SK-N-SH (cell line): ENCODE measurements around the gene C4A. TPM values are rescaled to one million over a fixed set of nuclear protein-coding genes. Genes with fewer than 3 reads are reported as not detected.
"Not testable (repeated sequence)": the region's sequence is repeated elsewhere in the genome, so short reads cannot be mapped to it uniquely, and the experiment has no call there.

Experiments
- CTCF ChIA-PET: fragments of 300-600, 350-600 bp; formaldehyde crosslinking; extraction: SDS; loops from one replicate; lab custom pipeline; 2021; lab: Yijun Ruan, JAX
- POLR2A ChIA-PET: fragments of 350-600 bp; sonication (Branson Sonifier 250); formaldehyde crosslinking; extraction: SDS; loops from one replicate; lab custom pipeline; 2020; ENCODE audit warnings: antibody characterized with exemption, inconsistent platforms; lab: Yijun Ruan, JAX
- DNase-seq: peaks from one replicate; pipeline ENCODE4 v3.0.0; 2012
- H2AFZ ChIP-seq: fragments of 200-600 bp; sonication (generic); 2 replicates; pipeline ENCODE4 v1.8.1; 2016; ENCODE audit warnings: antibody characterized with exemption, mild to moderate bottlenecking, low read depth
- H3F3A ChIP-seq: fragments of 200-600 bp; sonication (generic); replicated peaks from 2 replicates; pipeline ENCODE3; 2016; ENCODE audit warnings: antibody characterized with exemption, mild to moderate bottlenecking; ENCODE audit not compliant: insufficient read depth
- H3K27ac ChIP-seq, 2 experiments: fragments of 200-500 bp in 1 of 2; fragments of 200-600 bp in 1 of 2; sonication (Bioruptor generic) in 1 of 2; sonication (generic), shearing (Covaris generic) in 1 of 2; 2 replicates each; pipeline versions ENCODE4 v1.5.1 to v1.6.1; 2014 to 2016; ENCODE audit warnings: low read depth in 2 of 2, inconsistent platforms in 1 of 2, low read length in 1 of 2, mild to moderate bottlenecking in 1 of 2, mixed read lengths in 1 of 2
- H3K27me3 ChIP-seq: fragments of 200-600 bp; sonication (generic), shearing (Covaris generic); 2 replicates; pipeline ENCODE4 v1.6.1; 2016; ENCODE audit warnings: mixed run types; ENCODE audit not compliant: insufficient read depth
- H3K36me3 ChIP-seq, 2 experiments: fragments of 200-500 bp in 1 of 2; fragments of 200-600 bp in 1 of 2; sonication (Bioruptor generic) in 1 of 2; sonication (generic) in 1 of 2; replicated peaks in 1 of 2; 2 replicates each; pipeline versions ENCODE3 to v1.5.1; 2014 to 2016; ENCODE audit warnings: low read length in 1 of 2, mild to moderate bottlenecking in 1 of 2; ENCODE audit not compliant: insufficient read depth in 2 of 2, control insufficient read depth in 1 of 2
- H3K4me1 ChIP-seq, 2 experiments: fragments of 200-500 bp in 1 of 2; fragments of 200-600 bp in 1 of 2; sonication (Bioruptor generic) in 1 of 2; sonication (generic), shearing (Covaris generic) in 1 of 2; 2 replicates each; pipeline versions ENCODE4 v1.5.1 to v1.6.1; 2014 to 2016; ENCODE audit warnings: low read depth in 1 of 2, low read length in 1 of 2, mixed run types in 1 of 2; ENCODE audit not compliant: insufficient read depth in 2 of 2, control insufficient read depth in 1 of 2
- H3K4me2 ChIP-seq: fragments of 200-600 bp; sonication (generic), shearing (Covaris generic); 2 replicates; pipeline ENCODE4 v1.6.1; 2017; ENCODE audit warnings: mixed run types
- H3K4me3 ChIP-seq, 2 experiments: fragments of 200-500 bp in 1 of 2; fragments of 200-600 bp in 1 of 2; sonication (Bioruptor generic) in 1 of 2; sonication (generic), shearing (Covaris generic) in 1 of 2; 2 replicates each; pipeline versions ENCODE4 v1.5.1 to v1.8.1; 2014 to 2016; ENCODE audit warnings: low read depth in 2 of 2, inconsistent platforms in 1 of 2, low read length in 1 of 2, mild to moderate bottlenecking in 1 of 2, mixed read lengths in 1 of 2, moderate library complexity in 1 of 2
- H3K79me2 ChIP-seq: fragments of 200-600 bp; sonication (generic); 2 replicates; pipeline ENCODE4 v1.8.1; 2017; ENCODE audit warnings: mild to moderate bottlenecking; ENCODE audit not compliant: insufficient read depth
- H3K9ac ChIP-seq: fragments of 200-600 bp; sonication (generic); 2 replicates; pipeline ENCODE4 v1.6.1; 2017; ENCODE audit warnings: mixed run types
- H3K9me2 ChIP-seq: fragments of 200-600 bp; sonication (generic); 2 replicates; pipeline ENCODE4 v1.6.1; 2017; ENCODE audit warnings: mixed run types
- H3K9me3 ChIP-seq: fragments of 200-600 bp; sonication (generic); 2 replicates; pipeline ENCODE4 v1.6.1; 2017; ENCODE audit warnings: mixed run types, mild to moderate bottlenecking, moderate library complexity
- H4K20me1 ChIP-seq: fragments of 200-600 bp; sonication (generic); 2 replicates; pipeline ENCODE4 v1.6.1; 2017; ENCODE audit warnings: mild to moderate bottlenecking, mixed run types; ENCODE audit not compliant: insufficient read depth
- WGBS: methylation state at CpG from one replicate; pipeline ENCODE4 v1.1.6; 2017; ENCODE audit warnings: low lambda C conversion rate; 5-methylcytosine and 5-hydroxymethylcytosine counted together
- polyA plus RNA-seq, 3 experiments: library from polyadenylated mRNA; depleted of rRNA; stranded (reverse); fragments of >200 nt; gene quantifications; 2 replicates each; pipeline ENCODE4 v1.2.3, GENCODE V29; 2012

Gene C4A
- polyA plus RNA-seq, 1 of the 3 experiments (the other 2 are of a cell fraction), result 11.4 TPM

DNA sequence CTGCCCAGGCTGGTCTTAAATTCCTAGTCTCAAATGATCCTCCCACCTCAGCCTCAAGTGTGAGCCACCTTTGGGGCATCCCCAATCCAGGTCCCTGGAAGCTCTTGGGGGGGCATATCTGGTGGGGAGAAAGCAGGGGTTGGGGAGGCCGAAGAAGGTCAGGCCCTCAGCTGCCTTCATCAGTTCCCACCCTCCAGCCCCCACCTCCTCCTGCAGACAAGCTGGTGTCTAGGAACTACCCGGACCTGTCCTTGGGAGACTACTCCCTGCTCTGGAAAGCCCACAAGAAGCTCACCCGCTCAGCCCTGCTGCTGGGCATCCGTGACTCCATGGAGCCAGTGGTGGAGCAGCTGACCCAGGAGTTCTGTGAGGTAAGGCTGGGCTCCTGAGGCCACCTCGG is 57.0 kb downstream of the C4A start:
- CTCF ChIA-PET, result interaction anchor here (1.4 kb wide), 1 partner anchor 9 kb away, joined by 4 read pairs; no protein-coding TSS in a partner anchor
- H3K27me3 ChIP-seq, H3K27ac ChIP-seq, H3K9ac ChIP-seq, H2AFZ ChIP-seq, H3K79me2 ChIP-seq, H3F3A ChIP-seq, DNase-seq, H3K9me2 ChIP-seq, H4K20me1 ChIP-seq, POLR2A ChIA-PET, H3K36me3 ChIP-seq, H3K4me2 ChIP-seq, H3K4me1 ChIP-seq, H3K9me3 ChIP-seq, H3K4me3 ChIP-seq: not testable (repeated sequence)
- 60% methylated on average over 1 of the region's 5 CpGs for WGBS

DNA sequence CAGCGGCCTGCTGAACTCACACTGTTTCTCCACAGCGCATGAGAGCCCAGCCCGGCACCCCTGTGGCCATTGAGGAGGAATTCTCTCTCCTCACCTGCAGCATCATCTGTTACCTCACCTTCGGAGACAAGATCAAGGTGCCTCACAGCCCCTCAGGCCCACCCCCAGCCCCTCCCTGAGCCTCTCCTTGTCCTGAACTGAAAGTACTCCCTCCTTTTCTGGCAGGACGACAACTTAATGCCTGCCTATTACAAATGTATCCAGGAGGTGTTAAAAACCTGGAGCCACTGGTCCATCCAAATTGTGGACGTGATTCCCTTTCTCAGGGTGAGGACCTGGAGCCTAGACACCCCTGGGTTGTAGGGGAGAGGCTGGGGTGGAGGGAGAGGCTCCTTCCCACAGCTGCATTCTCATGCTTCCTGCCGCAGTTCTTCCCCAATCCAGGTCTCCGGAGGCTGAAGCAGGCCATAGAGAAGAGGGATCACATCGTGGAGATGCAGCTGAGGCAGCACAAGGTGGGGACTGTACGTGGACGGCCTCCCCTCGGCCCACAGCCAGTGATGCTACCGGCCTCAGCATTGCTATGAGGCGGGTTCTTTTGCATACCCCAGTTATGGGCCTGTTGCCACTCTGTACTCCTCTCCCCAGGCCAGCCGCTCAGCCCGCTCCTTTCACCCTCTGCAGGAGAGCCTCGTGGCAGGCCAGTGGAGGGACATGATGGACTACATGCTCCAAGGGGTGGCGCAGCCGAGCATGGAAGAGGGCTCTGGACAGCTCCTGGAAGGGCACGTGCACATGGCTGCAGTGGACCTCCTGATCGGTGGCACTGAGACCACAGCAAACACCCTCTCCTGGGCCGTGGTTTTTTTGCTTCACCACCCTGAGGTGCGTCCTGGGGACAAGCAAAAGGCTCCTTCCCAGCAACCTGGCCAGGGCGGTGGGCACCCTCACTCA is 57.7 kb downstream of the C4A start:
- POLR2A ChIA-PET, H3K9me3 ChIP-seq, H3K4me3 ChIP-seq, H3K79me2 ChIP-seq, H3K36me3 ChIP-seq, H3K9me2 ChIP-seq, H3K27me3 ChIP-seq, DNase-seq, CTCF ChIA-PET, H3K4me2 ChIP-seq, H4K20me1 ChIP-seq, H3F3A ChIP-seq, H3K27ac ChIP-seq, H2AFZ ChIP-seq, H3K9ac ChIP-seq, H3K4me1 ChIP-seq: not testable (repeated sequence)
- 54% methylated on average over 10 of the region's 24 CpGs for WGBS

DNA sequence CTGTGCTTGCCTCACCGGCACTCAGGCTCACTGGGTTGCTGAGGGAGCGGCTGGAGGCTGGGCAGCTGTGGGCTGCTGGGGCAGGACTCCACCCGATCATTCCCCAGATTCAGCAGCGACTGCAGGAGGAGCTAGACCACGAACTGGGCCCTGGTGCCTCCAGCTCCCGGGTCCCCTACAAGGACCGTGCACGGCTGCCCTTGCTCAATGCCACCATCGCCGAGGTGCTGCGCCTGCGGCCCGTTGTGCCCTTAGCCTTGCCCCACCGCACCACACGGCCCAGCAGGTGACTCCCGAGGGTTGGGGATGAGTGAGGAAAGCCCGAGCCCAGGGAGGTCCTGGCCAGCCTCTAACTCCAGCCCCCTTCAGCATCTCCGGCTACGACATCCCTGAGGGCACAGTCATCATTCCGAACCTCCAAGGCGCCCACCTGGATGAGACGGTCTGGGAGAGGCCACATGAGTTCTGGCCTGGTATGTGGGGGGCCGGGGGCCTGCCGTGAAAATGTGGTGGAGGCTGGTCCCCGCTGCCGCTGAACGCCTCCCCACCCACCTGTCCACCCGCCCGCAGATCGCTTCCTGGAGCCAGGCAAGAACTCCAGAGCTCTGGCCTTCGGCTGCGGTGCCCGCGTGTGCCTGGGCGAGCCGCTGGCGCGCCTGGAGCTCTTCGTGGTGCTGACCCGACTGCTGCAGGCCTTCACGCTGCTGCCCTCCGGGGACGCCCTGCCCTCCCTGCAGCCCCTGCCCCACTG is 58.6 kb downstream of the C4A start:
- 23% methylated on average over 5 of the region's 43 CpGs for WGBS
- DNase-seq, H3F3A ChIP-seq, H3K27ac ChIP-seq, H3K4me2 ChIP-seq, H3K36me3 ChIP-seq, H4K20me1 ChIP-seq, POLR2A ChIA-PET, H3K27me3 ChIP-seq, CTCF ChIA-PET, H3K79me2 ChIP-seq, H3K4me3 ChIP-seq, H3K9me2 ChIP-seq, H3K9me3 ChIP-seq, H3K9ac ChIP-seq, H2AFZ ChIP-seq, H3K4me1 ChIP-seq: not testable (repeated sequence)

DNA sequence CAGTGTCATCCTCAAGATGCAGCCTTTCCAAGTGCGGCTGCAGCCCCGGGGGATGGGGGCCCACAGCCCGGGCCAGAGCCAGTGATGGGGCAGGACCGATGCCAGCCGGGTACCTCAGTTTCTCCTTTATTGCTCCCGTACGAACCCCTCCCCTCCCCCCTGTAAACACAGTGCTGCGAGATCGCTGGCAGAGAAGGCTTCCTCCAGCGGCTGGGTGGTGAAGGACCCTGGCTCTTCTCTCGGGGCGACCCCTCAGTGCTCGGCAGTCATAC is 59.1 kb downstream of the C4A start:
- H3K9me2 ChIP-seq, DNase-seq, H3K9ac ChIP-seq, H3K36me3 ChIP-seq, H3K4me1 ChIP-seq, H3K4me3 ChIP-seq, H3K79me2 ChIP-seq, H3F3A ChIP-seq, H2AFZ ChIP-seq, H4K20me1 ChIP-seq, H3K4me2 ChIP-seq, CTCF ChIA-PET, POLR2A ChIA-PET, H3K27ac ChIP-seq, H3K27me3 ChIP-seq, H3K9me3 ChIP-seq: not testable (repeated sequence)
- no CpG with 5 or more reads among the region's 13 CpGs for WGBS

DNA sequence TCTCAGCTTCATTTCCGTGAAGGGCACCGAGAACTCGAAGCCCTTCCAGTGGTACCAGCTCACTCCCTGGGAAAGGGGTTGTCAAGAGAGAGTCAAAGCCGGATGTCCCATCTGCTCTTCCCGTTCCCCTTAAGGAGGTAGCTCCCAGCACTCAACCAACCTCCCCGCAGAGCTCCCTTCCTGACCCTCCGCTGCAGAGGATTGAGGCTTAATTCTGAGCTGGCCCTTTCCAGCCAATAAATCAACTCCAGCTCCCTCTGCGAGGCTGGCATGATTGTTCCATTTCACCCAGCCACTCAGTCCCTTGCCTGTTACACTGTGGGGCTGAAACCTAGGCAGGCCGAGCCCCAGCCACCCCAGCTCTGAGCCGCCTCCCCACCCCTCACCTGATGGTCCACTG is 59.5 kb downstream of the C4A start:
- H3K36me3 ChIP-seq, H3K9ac ChIP-seq, H2AFZ ChIP-seq, H4K20me1 ChIP-seq, POLR2A ChIA-PET, H3K9me2 ChIP-seq, H3K4me3 ChIP-seq, H3K4me2 ChIP-seq, H3K27ac ChIP-seq, H3K9me3 ChIP-seq, H3F3A ChIP-seq, H3K79me2 ChIP-seq, H3K4me1 ChIP-seq, H3K27me3 ChIP-seq, DNase-seq: not testable (repeated sequence)
- 61% methylated on average over 4 of the region's 10 CpGs for WGBS
- CTCF ChIA-PET, result interaction anchor here (0.6 kb wide), 1 partner anchor 111 kb away, joined by 4 read pairs; no protein-coding TSS in a partner anchor

DNA sequence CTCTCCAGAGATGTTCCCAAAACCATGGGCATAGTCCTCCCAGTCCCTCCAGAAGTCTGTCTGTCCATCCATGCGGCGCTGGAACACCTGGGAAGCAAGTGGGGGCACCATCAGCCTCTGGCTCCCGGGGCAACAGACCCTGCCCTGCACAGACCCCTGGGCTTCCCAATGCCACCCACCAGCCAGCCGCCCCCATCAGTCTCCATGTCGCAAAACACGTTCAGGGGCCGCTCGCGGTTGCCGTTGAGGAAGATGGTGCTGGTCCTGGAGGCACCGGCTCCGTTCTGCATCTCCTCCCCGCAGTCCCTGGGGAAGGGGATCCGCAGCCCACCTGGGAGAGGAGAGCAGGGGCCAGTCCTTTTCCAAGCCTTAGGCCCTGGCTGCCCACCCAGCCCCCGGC is 60.4 kb downstream of the C4A start:
- H3K27ac ChIP-seq, CTCF ChIA-PET, H3K36me3 ChIP-seq, H2AFZ ChIP-seq, H3K9ac ChIP-seq, DNase-seq, POLR2A ChIA-PET, H3K4me3 ChIP-seq, H4K20me1 ChIP-seq, H3F3A ChIP-seq, H3K9me2 ChIP-seq, H3K79me2 ChIP-seq, H3K4me2 ChIP-seq, H3K9me3 ChIP-seq, H3K27me3 ChIP-seq: not testable (repeated sequence)
- H3K4me1 ChIP-seq, result peaks cover 0 to 11% of the 10 kb centered on the region in 2 experiments; a peak in 2 of 4 replicates
- 0% methylated on average over 1 of the region's 15 CpGs for WGBS
